Tibial artery (tissue), 4 donors: ENCODE data around the gene HEPN1.

Experiments used
- DNase-seq, 2 donors: peaks; one replicate each; pipeline ENCODE4 v3.0.0-alpha.2; 2019
- H3K27ac ChIP-seq, 2 donors: fragments of 200-600 bp; sonication (generic) in 1 of 2; 1 replicate in 1 of 2; 2 replicates in 1 of 2; pipeline ENCODE4 v1.5.1; 2018 to 2019; ENCODE audit warnings: mild to moderate bottlenecking in 1 of 2
- H3K27me3 ChIP-seq, 2 donors: fragments of 200-600 bp; sonication (generic) in 1 of 2; one replicate each; pipeline versions ENCODE4 v1.5.1 to v1.6.0; 2016 to 2019
- H3K36me3 ChIP-seq, 3 donors: fragments of 200-600 bp; sonication (generic) in 2 of 3; one replicate each; pipeline ENCODE4 v1.5.1; 2016 to 2019; ENCODE audit warnings: mild to moderate bottlenecking in 2 of 3
- H3K4me1 ChIP-seq, 4 donors: fragments of 200-600 bp; sonication (generic) in 2 of 4; 1 replicate in 3 of 4; 2 replicates in 1 of 4; pipeline ENCODE4 v1.5.1; 2016 to 2019
- H3K4me3 ChIP-seq, 2 donors: fragments of 200-600 bp; sonication (generic) in 1 of 2; 1 replicate in 1 of 2; 2 replicates in 1 of 2; pipeline ENCODE4 v1.5.1; 2018 to 2019; ENCODE audit warnings: mild to moderate bottlenecking in 2 of 2
- H3K9me3 ChIP-seq, 3 donors: fragments of 200-600 bp; sonication (generic) in 1 of 3; one replicate each; pipeline ENCODE4 v1.5.1; 2016 to 2019
- CTCF ChIP-seq, 2 experiments: fragments of 200-600 bp in 1 of 2; fragments of 450-650 bp in 1 of 2; IDR thresholded peaks; one replicate each; pipeline ENCODE4 v1.5.1; 2017 to 2019; ENCODE audit warnings: antibody characterized with exemption in 2 of 2, mild to moderate bottlenecking in 1 of 2, moderate library complexity in 1 of 2
- intact Hi-C: fragments of 100-400 bp; cut with DNase I; formaldehyde crosslinking; loops from one replicate; pipeline ENCODE4 v1.15.0; 2023; ENCODE audit warnings: low total_unique reads

Gene HEPN1

GRCh38 chr11:124890683-124891372 is 28.2 kb upstream of the HEPN1 start:
- intact Hi-C loops = no loop called here
- H3K4me1 ChIP-seq = peaks cover 0 to 11% (median 5%) of the 10 kb centered on the region in 4 donors
- H3K36me3 ChIP-seq = no peaks in the 10 kb centered on the region
- no peak for TF ChIP-seq CTCF (IDR thresholded peaks at IDR 0.05)
- H3K4me3 ChIP-seq = no peak overlapping the region
- peak overlapping the region in 1 of 2 donors; percentile 25 for H3K27ac ChIP-seq
- H3K27me3 ChIP-seq = peaks cover 0 to 7% of the 10 kb centered on the region in 2 donors
- DNase-seq = peak in 1 of 2 donors; percentile 55
- H3K9me3 ChIP-seq = no peaks in the 10 kb centered on the region

- H3K36me3 ChIP-seq = no peaks in the 10 kb centered on the region
- DNase-seq = peak; percentile 29 to 68
- no peaks in the 10 kb centered on the region for H3K9me3 ChIP-seq
- H3K4me1 ChIP-seq = peaks cover 0 to 11% (median 5%) of the 10 kb centered on the region in 4 donors
- H3K27me3 ChIP-seq = peaks cover 0 to 6% of the 10 kb centered on the region in 2 donors
- no peak overlapping the region for H3K4me3 ChIP-seq
- no peak for TF ChIP-seq CTCF (IDR thresholded peaks at IDR 0.05)
- peak overlapping the region in 1 of 2 donors; percentile 25 for H3K27ac ChIP-seq
- intact Hi-C loops = no loop called here
Observed at GRCh38 chr11:124891373-124891861, 27.6 kb upstream of the HEPN1 start.

GRCh38 chr11:124892146-124892545 is 26.9 kb upstream of the HEPN1 start:
- intact Hi-C loops = no loop called here
- Histone ChIP-seq H3K4me3 (no peak overlapping the region), H3K36me3 (no peaks in the 10 kb centered on the region), H3K9me3 (no peaks in the 10 kb centered on the region), H3K27me3 (peaks cover 0 to under 1% of the 10 kb centered on the region in 2 donors), H3K4me1 (peaks cover 0 to 11% (median 5%) of the 10 kb centered on the region in 4 donors), H3K27ac (no peak overlapping the region)
- TF ChIP-seq CTCF (IDR thresholded peaks at IDR 0.05) = no peak
- DNase-seq = no peak

GRCh38 chr11:124892750-124893454 is 26.1 kb upstream of the HEPN1 start:
- Histone ChIP-seq H3K9me3 (no peaks in the 10 kb centered on the region), H3K27me3 (no peaks in the 10 kb centered on the region), H3K4me1 (peaks cover 0 to 11% (median 5%) of the 10 kb centered on the region in 4 donors), H3K4me3 (no peak overlapping the region), H3K27ac (no peak overlapping the region), H3K36me3 (no peaks in the 10 kb centered on the region)
- DNase-seq = peak; percentile 53 to 67
- no peak for TF ChIP-seq CTCF (IDR thresholded peaks at IDR 0.05)
- intact Hi-C loops = no loop called here

DNA sequence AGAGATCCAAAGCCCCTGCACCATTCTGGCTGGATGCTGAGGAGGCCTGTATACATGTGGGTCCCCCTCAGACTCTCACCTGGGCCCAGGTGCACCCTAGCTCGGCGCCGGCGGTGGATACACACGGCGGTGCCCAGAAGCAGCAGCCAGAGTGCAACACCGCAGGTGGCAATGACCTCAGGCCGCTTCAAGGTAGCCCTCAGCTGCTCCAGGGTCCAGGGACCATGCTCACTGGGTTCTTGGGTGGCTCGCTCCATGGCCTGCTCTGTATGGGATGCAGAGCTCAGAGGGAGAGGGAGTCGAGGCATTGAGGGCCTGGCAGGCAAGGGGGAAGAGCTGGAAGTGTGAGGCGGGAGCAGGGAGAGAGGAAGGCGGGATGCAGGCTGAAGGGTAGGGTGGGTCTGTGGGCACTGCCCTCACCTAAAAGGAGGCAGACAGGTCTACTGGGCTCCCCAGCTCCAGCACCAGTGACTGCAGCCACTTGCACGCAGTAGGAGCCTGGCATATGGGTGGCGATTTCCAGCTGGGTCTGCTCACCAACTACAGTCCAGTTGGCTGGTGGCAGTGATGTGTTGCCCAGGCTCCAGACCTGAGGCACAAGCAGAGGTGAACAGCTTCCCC is 25.2 kb upstream of the HEPN1 start:
- DNase-seq = peak in 1 of 2 donors; percentile 53
- H3K4me3 ChIP-seq = no peak overlapping the region
- TF ChIP-seq CTCF (IDR thresholded peaks at IDR 0.05) = no peak
- no peaks in the 10 kb centered on the region for H3K27me3 ChIP-seq
- no peaks in the 10 kb centered on the region for H3K9me3 ChIP-seq
- H3K27ac ChIP-seq = no peak overlapping the region
- H3K4me1 ChIP-seq = peaks cover 0 to 16% (median 6%) of the 10 kb centered on the region in 4 donors
- no peaks in the 10 kb centered on the region for H3K36me3 ChIP-seq
- intact Hi-C loops = no loop called here
